Skin of body (tissue), 2 donors: ENCODE data around the gene CD79A. TPM values are rescaled to one million over a fixed set of nuclear protein-coding genes. Genes with fewer than 3 reads are reported as not detected.

Experiments used
- DNase-seq: peaks from one replicate; lab custom pipeline; 2025; lab: John Stamatoyannopoulos, UW
- total RNA-seq: library from RNA; depleted of rRNA; stranded (reverse); fragments of >200 nt; gene quantifications from one replicate; pipeline ENCODE4 v1.2.3, GENCODE V29; 2014

CD79A gene
- total RNA-seq, 1 donor from 2014 or later, result 0.79 TPM

- no peak for DNase-seq
Observed at GRCh38 chr19:41918653-41919244, 41.7 kb downstream of the CD79A start.

- DNase-seq, result no peak
Observed at GRCh38 chr19:41919948-41920712, 43.1 kb downstream of the CD79A start.

GRCh38 chr19:41920882-41921576, 44.0 kb downstream of the CD79A start:
- DNase-seq, result no peak

GRCh38 chr19:41921577-41922576, 44.8 kb downstream of the CD79A start:
- DNase-seq, result no peak

GRCh38 chr19:41922585-41922984, 45.5 kb downstream of the CD79A start:
- DNase-seq, result no peak

- DNase-seq, result no peak
Observed at GRCh38 chr19:41923045-41923788, 46.1 kb downstream of the CD79A start.

- DNase-seq, result no peak
Observed at GRCh38 chr19:41924151-41925145, 47.4 kb downstream of the CD79A start.

GRCh38 chr19:41925208-41926003, 48.3 kb downstream of the CD79A start:
- no peak for DNase-seq

- DNase-seq, result no peak
Observed at GRCh38 chr19:41926028-41926762, 49.1 kb downstream of the CD79A start.

GRCh38 chr19:41926763-41927496, 49.9 kb downstream of the CD79A start:
- no peak for DNase-seq

- no peak for DNase-seq
Observed at GRCh38 chr19:41927497-41928192, 50.6 kb downstream of the CD79A start.

GRCh38 chr19:41928221-41928683, 51.2 kb downstream of the CD79A start, which contains the start of gene ERFL:
TSS of gene ERFL (minus strand) at chr19:41928449. CDS start at chr19:41912919, 15,530 bp downstream.
- DNase-seq, result no peak

GRCh38 chr19:41928754-41929535, 51.9 kb downstream of the CD79A start:
- DNase-seq, result no peak

GRCh38 chr19:41929536-41930071, 52.5 kb downstream of the CD79A start:
- DNase-seq, result no peak

- no peak for DNase-seq
Observed at GRCh38 chr19:41930322-41930722, 53.2 kb downstream of the CD79A start.
